Activated naive CD4-positive, alpha-beta T cell treated with anti-CD3 and anti-CD28 coated beads, Interleukin-2, amount 50 U/mL, for 24 hours (primary cell): ENCODE results near the gene TRIML1.
"Not testable (repeated sequence)": the region's sequence is repeated elsewhere in the genome, so short reads cannot be mapped to it uniquely, and the experiment has no call there.

Source experiments
- H3K27ac Mint-ChIP-seq: one replicate; pipeline ENCODE4 v1.8.0; 2021; ENCODE audit warnings: mild to moderate bottlenecking, mixed read lengths
- H3K27me3 Mint-ChIP-seq: one replicate; pipeline ENCODE4 v1.8.0; 2021; ENCODE audit warnings: mixed read lengths
- H3K36me3 Mint-ChIP-seq: one replicate; pipeline ENCODE4 v1.8.0; 2021; ENCODE audit warnings: mixed read lengths
- H3K4me1 Mint-ChIP-seq: one replicate; pipeline ENCODE4 v1.8.0; 2021; ENCODE audit warnings: mixed read lengths
- H3K4me3 Mint-ChIP-seq: one replicate; pipeline ENCODE4 v1.8.0; 2021; ENCODE audit warnings: mild to moderate bottlenecking, mixed read lengths
- H3K9me3 Mint-ChIP-seq: one replicate; pipeline ENCODE4 v1.8.0; 2021; ENCODE audit warnings: mixed read lengths

Gene TRIML1

GRCh38 chr4:188139671-188140070 is 430 bp downstream of the TRIML1 start:
- Mint-ChIP-seq H3K36me3 (peaks cover 1% of the 10 kb centered on the region), H3K27me3 (peaks cover 1% of the 10 kb centered on the region), H3K4me1 (no peaks in the 10 kb centered on the region), H3K4me3 (no peak overlapping the region), H3K9me3 (no peaks in the 10 kb centered on the region), H3K27ac (no peak overlapping the region)

GRCh38 chr4:188143731-188144130 is 4.5 kb downstream of the TRIML1 start:
- Mint-ChIP-seq H3K27ac (no peak overlapping the region), H3K36me3 (no peaks in the 10 kb centered on the region)

GRCh38 chr4:188145601-188146000 is 6.4 kb downstream of the TRIML1 start:
- Mint-ChIP-seq H3K27ac (no peak overlapping the region), H3K4me1 (no peaks in the 10 kb centered on the region), H3K27me3 (peaks cover 1% of the 10 kb centered on the region), H3K36me3 (no peaks in the 10 kb centered on the region), H3K4me3 (no peak overlapping the region), H3K9me3 (no peaks in the 10 kb centered on the region)

More at GRCh38 chr4:188143731-188144130, 4.5 kb downstream of the TRIML1 start:
- no peak overlapping the region for H3K4me3 Mint-ChIP-seq
- H3K9me3 Mint-ChIP-seq = no peaks in the 10 kb centered on the region
- H3K27me3 Mint-ChIP-seq = peaks cover 1% of the 10 kb centered on the region
- no peaks in the 10 kb centered on the region for H3K4me1 Mint-ChIP-seq

GRCh38 chr4:188146618-188147017 is 7.4 kb downstream of the TRIML1 start:
- Mint-ChIP-seq H3K9me3 (no peaks in the 10 kb centered on the region), H3K4me1 (no peaks in the 10 kb centered on the region), H3K27me3 (peaks cover 1% of the 10 kb centered on the region), H3K4me3 (no peak overlapping the region), H3K36me3 (no peaks in the 10 kb centered on the region), H3K27ac (no peak overlapping the region)

GRCh38 chr4:188147176-188147575 is 7.9 kb downstream of the TRIML1 start:
- no peaks in the 10 kb centered on the region for H3K9me3 Mint-ChIP-seq
- no peaks in the 10 kb centered on the region for H3K36me3 Mint-ChIP-seq
- H3K4me3 Mint-ChIP-seq = no peak overlapping the region
- H3K4me1 Mint-ChIP-seq = no peaks in the 10 kb centered on the region
- H3K27ac Mint-ChIP-seq = no peak overlapping the region
- H3K27me3 Mint-ChIP-seq = peaks cover 1% of the 10 kb centered on the region

GRCh38 chr4:188147776-188148175 is 8.5 kb downstream of the TRIML1 start:
- no peaks in the 10 kb centered on the region for H3K9me3 Mint-ChIP-seq
- H3K4me3 Mint-ChIP-seq = no peak overlapping the region
- H3K27me3 Mint-ChIP-seq = peaks cover 1% of the 10 kb centered on the region
- no peaks in the 10 kb centered on the region for H3K4me1 Mint-ChIP-seq
- H3K27ac Mint-ChIP-seq = no peak overlapping the region
- no peaks in the 10 kb centered on the region for H3K36me3 Mint-ChIP-seq

GRCh38 chr4:188154668-188155405 is 15.6 kb downstream of the TRIML1 start:
- Mint-ChIP-seq H3K9me3 (no peaks in the 10 kb centered on the region), H3K36me3 (no peaks in the 10 kb centered on the region)

GRCh38 chr4:188158336-188158735 is 19.1 kb downstream of the TRIML1 start:
- Mint-ChIP-seq H3K4me3 (no peak overlapping the region), H3K36me3 (no peaks in the 10 kb centered on the region), H3K27ac (no peak overlapping the region), H3K9me3 (no peaks in the 10 kb centered on the region), H3K4me1 (no peaks in the 10 kb centered on the region), H3K27me3 (no peaks in the 10 kb centered on the region)

More at GRCh38 chr4:188154668-188155405, 15.6 kb downstream of the TRIML1 start:
- no peaks in the 10 kb centered on the region for H3K4me1 Mint-ChIP-seq
- no peak overlapping the region for H3K4me3 Mint-ChIP-seq
- no peak overlapping the region for H3K27ac Mint-ChIP-seq
- no peaks in the 10 kb centered on the region for H3K27me3 Mint-ChIP-seq

- H3K27me3 Mint-ChIP-seq, H3K36me3 Mint-ChIP-seq, H3K4me3 Mint-ChIP-seq, H3K9me3 Mint-ChIP-seq, H3K27ac Mint-ChIP-seq, H3K4me1 Mint-ChIP-seq: not testable (repeated sequence)
Measured at GRCh38 chr4:188159513-188160226, 20.4 kb downstream of the TRIML1 start.

- Mint-ChIP-seq H3K4me1 (no peaks in the 10 kb centered on the region), H3K36me3 (no peaks in the 10 kb centered on the region), H3K27ac (no peak overlapping the region), H3K9me3 (no peaks in the 10 kb centered on the region), H3K4me3 (no peak overlapping the region), H3K27me3 (no peaks in the 10 kb centered on the region)
Measured at GRCh38 chr4:188160406-188160805, 21.2 kb downstream of the TRIML1 start.

- no peaks in the 10 kb centered on the region for H3K36me3 Mint-ChIP-seq
- no peak overlapping the region for H3K4me3 Mint-ChIP-seq
- H3K27ac Mint-ChIP-seq = no peak overlapping the region
- no peaks in the 10 kb centered on the region for H3K4me1 Mint-ChIP-seq
- no peaks in the 10 kb centered on the region for H3K9me3 Mint-ChIP-seq
- H3K27me3 Mint-ChIP-seq = no peaks in the 10 kb centered on the region
Measured at GRCh38 chr4:188161167-188161566, 21.9 kb downstream of the TRIML1 start.

GRCh38 chr4:188162698-188163097 is 23.5 kb downstream of the TRIML1 start:
- Mint-ChIP-seq H3K36me3 (no peaks in the 10 kb centered on the region), H3K4me1 (no peaks in the 10 kb centered on the region), H3K9me3 (no peaks in the 10 kb centered on the region), H3K4me3 (no peak overlapping the region), H3K27ac (no peak overlapping the region), H3K27me3 (no peaks in the 10 kb centered on the region)

GRCh38 chr4:188168726-188169373 is 29.6 kb downstream of the TRIML1 start:
- H3K4me3 Mint-ChIP-seq = no peak overlapping the region
- no peaks in the 10 kb centered on the region for H3K4me1 Mint-ChIP-seq

GRCh38 chr4:188171551-188171950 is 32.3 kb downstream of the TRIML1 start:
- H3K9me3 Mint-ChIP-seq = peaks cover 8% of the 10 kb centered on the region
- no peaks in the 10 kb centered on the region for H3K4me1 Mint-ChIP-seq
- no peak overlapping the region for H3K27ac Mint-ChIP-seq
- no peak overlapping the region for H3K4me3 Mint-ChIP-seq
- no peaks in the 10 kb centered on the region for H3K36me3 Mint-ChIP-seq
- H3K27me3 Mint-ChIP-seq = no peaks in the 10 kb centered on the region

More at GRCh38 chr4:188168726-188169373, 29.6 kb downstream of the TRIML1 start:
- Mint-ChIP-seq H3K36me3 (no peaks in the 10 kb centered on the region), H3K27ac (no peak overlapping the region), H3K27me3 (no peaks in the 10 kb centered on the region), H3K9me3 (peaks cover 8% of the 10 kb centered on the region)

GRCh38 chr4:188175288-188175687 is 36.0 kb downstream of the TRIML1 start:
- Mint-ChIP-seq H3K4me1 (no peaks in the 10 kb centered on the region), H3K36me3 (no peaks in the 10 kb centered on the region), H3K4me3 (no peak overlapping the region), H3K27me3 (no peaks in the 10 kb centered on the region), H3K27ac (no peak overlapping the region), H3K9me3 (no peaks in the 10 kb centered on the region)
